Endothelial cell of umbilical vein (primary cell): ENCODE results near the gene UQCRFS1.

ENCODE experiments used
- CTCF ChIP-seq, 2 donors: IDR thresholded peaks; 1 replicate in 1 of 2; 2 replicates in 1 of 2; pipeline ENCODE4 v1.5.1; 2011; ENCODE audit warnings: low read length in 2 of 2, mild to moderate bottlenecking in 2 of 2, moderate library complexity in 2 of 2, control low read depth in 1 of 2, inconsistent platforms in 1 of 2, low read depth in 1 of 2; ENCODE audit not compliant: insufficient read depth in 1 of 2; ENCODE audit errors: extremely low read depth in 1 of 2
- EZH2 ChIP-seq: IDR thresholded peaks from 2 replicates; pipeline ENCODE4 v1.6.1; 2012; ENCODE audit warnings: borderline replicate concordance, low read depth, mild to moderate bottlenecking, moderate library complexity, low read length, inconsistent platforms; ENCODE audit not compliant: severe bottlenecking
- FOS ChIP-seq: IDR thresholded peaks from 2 replicates; pipeline ENCODE4 v1.6.1; 2011; ENCODE audit warnings: mild to moderate bottlenecking, low read length, moderate library complexity, borderline replicate concordance; ENCODE audit not compliant: insufficient read depth
- GATA2 ChIP-seq: IDR thresholded peaks from 2 replicates; pipeline ENCODE4 v1.7.0; 2011; ENCODE audit warnings: low read depth, mild to moderate bottlenecking, moderate library complexity, mixed read lengths, low read length; ENCODE audit not compliant: insufficient read length, insufficient read depth
- MYC ChIP-seq: IDR thresholded peaks from one replicate; pipeline ENCODE4 v1.6.1; 2011; ENCODE audit warnings: mild to moderate bottlenecking, low read depth, low read length
- POLR2A ChIP-seq: IDR thresholded peaks from 2 replicates; pipeline ENCODE4 v1.6.1; 2012; ENCODE audit warnings: low read depth, mild to moderate bottlenecking, control low read depth, low read length
- POLR2AphosphoS5 ChIP-seq: IDR thresholded peaks from 2 replicates; pipeline ENCODE4 v1.6.1; 2012; ENCODE audit warnings: low read depth, mild to moderate bottlenecking, control low read depth, low read length, moderate library complexity; ENCODE audit not compliant: insufficient read depth
- TF ChIP-seq, protein P1 (sequence below): IDR thresholded peaks from 2 replicates; pipeline ENCODE4 v1.6.1; 2011; ENCODE audit not compliant: insufficient read depth, insufficient read length

- TF ChIP-seq CTCF (IDR thresholded peaks at IDR 0.05; ENCODE audit: extremely low read depth in 1 of 2, insufficient read depth in 1 of 2, low read depth in 1 of 2, low read length in 2 of 2) = no peak
- TF ChIP-seq POLR2A = no peak
- no peak for TF ChIP-seq POLR2AphosphoS5
- TF ChIP-seq MYC = no peak
- TF ChIP-seq, protein P1, sequence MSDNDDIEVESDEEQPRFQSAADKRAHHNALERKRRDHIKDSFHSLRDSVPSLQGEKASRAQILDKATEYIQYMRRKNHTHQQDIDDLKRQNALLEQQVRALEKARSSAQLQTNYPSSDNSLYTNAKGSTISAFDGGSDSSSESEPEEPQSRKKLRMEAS = no peak
- no peak for TF ChIP-seq EZH2
- TF ChIP-seq FOS = no peak
- TF ChIP-seq GATA2 = no peak
These were observed 18.3 kb downstream of the UQCRFS1 start for GRCh38 chr19:29194658-29195057.
